Rectal smooth muscle tissue (tissue), 1 donor: ENCODE measurements around the gene MAOA.

Source experiments
- H3K27ac ChIP-seq: one replicate; pipeline ENCODE4 v1.7.0; 2013; ENCODE audit warnings: low read depth, low read length, inconsistent platforms
- H3K27me3 ChIP-seq: one replicate; pipeline ENCODE4 v1.7.0; 2013; ENCODE audit warnings: low read length; ENCODE audit not compliant: control insufficient read depth, insufficient read depth
- H3K36me3 ChIP-seq: one replicate; pipeline ENCODE4 v1.7.0; 2013; ENCODE audit warnings: low read length; ENCODE audit not compliant: control insufficient read depth, insufficient read depth
- H3K4me1 ChIP-seq: one replicate; pipeline ENCODE4 v1.7.0; 2013; ENCODE audit warnings: low read length; ENCODE audit not compliant: control insufficient read depth, insufficient read depth
- H3K4me3 ChIP-seq: one replicate; pipeline ENCODE4 v1.7.0; 2013; ENCODE audit warnings: low read length
- H3K9ac ChIP-seq: one replicate; pipeline ENCODE4 v1.7.0; 2013; ENCODE audit warnings: low read length

Gene MAOA

GRCh38 chrX:43728002-43728401, 71.9 kb downstream of the MAOA start:
- Histone ChIP-seq H3K4me3 (no peak overlapping the region), H3K36me3 (peaks cover 2% of the 10 kb centered on the region), H3K9ac (no peak overlapping the region), H3K27me3 (no peaks in the 10 kb centered on the region), H3K27ac (no peak overlapping the region), H3K4me1 (peaks cover 3% of the 10 kb centered on the region)

- no peaks in the 10 kb centered on the region for H3K27me3 ChIP-seq
- H3K27ac ChIP-seq = no peak overlapping the region
- H3K4me3 ChIP-seq = no peak overlapping the region
These were observed 72.9 kb downstream of the MAOA start for GRCh38 chrX:43728966-43729365.

GRCh38 chrX:43731086-43731485, 75.0 kb downstream of the MAOA start:
- Histone ChIP-seq H3K27me3 (no peaks in the 10 kb centered on the region), H3K4me1 (peaks cover 3% of the 10 kb centered on the region), H3K4me3 (no peak overlapping the region), H3K9ac (no peak overlapping the region), H3K36me3 (peaks cover 2% of the 10 kb centered on the region), H3K27ac (no peak overlapping the region)

More at GRCh38 chrX:43728966-43729365, 72.9 kb downstream of the MAOA start:
- H3K36me3 ChIP-seq = peaks cover 2% of the 10 kb centered on the region
- no peak overlapping the region for H3K9ac ChIP-seq
- H3K4me1 ChIP-seq = peaks cover 3% of the 10 kb centered on the region

- Histone ChIP-seq H3K27me3 (no peaks in the 10 kb centered on the region), H3K9ac (no peak overlapping the region), H3K4me3 (no peak overlapping the region), H3K4me1 (peaks cover 3% of the 10 kb centered on the region), H3K36me3 (peaks cover 2% of the 10 kb centered on the region), H3K27ac (no peak overlapping the region)
These were observed 77.6 kb downstream of the MAOA start for GRCh38 chrX:43733699-43734098.

- Histone ChIP-seq H3K27me3 (no peaks in the 10 kb centered on the region), H3K9ac (no peak overlapping the region), H3K27ac (no peak overlapping the region), H3K4me3 (no peak overlapping the region), H3K4me1 (no peaks in the 10 kb centered on the region), H3K36me3 (peaks cover 2% of the 10 kb centered on the region)
These were observed 78.3 kb downstream of the MAOA start for GRCh38 chrX:43734444-43734843.

GRCh38 chrX:43735534-43735933, 79.4 kb downstream of the MAOA start:
- Histone ChIP-seq H3K4me3 (no peak overlapping the region), H3K36me3 (peaks cover 2% of the 10 kb centered on the region), H3K4me1 (no peaks in the 10 kb centered on the region), H3K27me3 (no peaks in the 10 kb centered on the region), H3K27ac (no peak overlapping the region), H3K9ac (no peak overlapping the region)

- Histone ChIP-seq H3K4me3 (no peak overlapping the region), H3K27me3 (no peaks in the 10 kb centered on the region), H3K27ac (no peak overlapping the region), H3K9ac (no peak overlapping the region), H3K4me1 (no peaks in the 10 kb centered on the region), H3K36me3 (peaks cover 2% of the 10 kb centered on the region)
These were observed 79.9 kb downstream of the MAOA start for GRCh38 chrX:43735957-43736356.

- H3K4me1 ChIP-seq = no peaks in the 10 kb centered on the region
- H3K27me3 ChIP-seq = no peaks in the 10 kb centered on the region
- H3K4me3 ChIP-seq = no peak overlapping the region
- no peak overlapping the region for H3K27ac ChIP-seq
- H3K36me3 ChIP-seq = no peaks in the 10 kb centered on the region
- H3K9ac ChIP-seq = no peak overlapping the region
These were observed 85.9 kb downstream of the MAOA start for GRCh38 chrX:43741843-43742573.

GRCh38 chrX:43743100-43743822, 87.2 kb downstream of the MAOA start:
- Histone ChIP-seq H3K4me3 (no peak overlapping the region), H3K4me1 (no peaks in the 10 kb centered on the region), H3K27me3 (no peaks in the 10 kb centered on the region), H3K36me3 (no peaks in the 10 kb centered on the region), H3K9ac (no peak overlapping the region), H3K27ac (no peak overlapping the region)

- no peaks in the 10 kb centered on the region for H3K27me3 ChIP-seq
- no peak overlapping the region for H3K27ac ChIP-seq
- H3K9ac ChIP-seq = no peak overlapping the region
- H3K36me3 ChIP-seq = no peaks in the 10 kb centered on the region
- no peaks in the 10 kb centered on the region for H3K4me1 ChIP-seq
- no peak overlapping the region for H3K4me3 ChIP-seq
These were observed 88.2 kb downstream of the MAOA start for GRCh38 chrX:43744284-43744683.

GRCh38 chrX:43745938-43746721, 90.0 kb downstream of the MAOA start:
- H3K9ac ChIP-seq = no peak overlapping the region
- H3K27ac ChIP-seq = no peak overlapping the region
- H3K27me3 ChIP-seq = no peaks in the 10 kb centered on the region
- no peaks in the 10 kb centered on the region for H3K4me1 ChIP-seq
- no peak overlapping the region for H3K4me3 ChIP-seq
- no peaks in the 10 kb centered on the region for H3K36me3 ChIP-seq

GRCh38 chrX:43747476-43747875, 91.4 kb downstream of the MAOA start:
- Histone ChIP-seq H3K36me3 (no peaks in the 10 kb centered on the region), H3K9ac (no peak overlapping the region), H3K27ac (no peak overlapping the region), H3K27me3 (no peaks in the 10 kb centered on the region), H3K4me3 (no peak overlapping the region), H3K4me1 (no peaks in the 10 kb centered on the region)
